ENCODE data around the gene ANLN.
"Not testable (repeated sequence)": the region's sequence is repeated elsewhere in the genome, so short reads cannot be mapped to it uniquely, and the experiment has no call there.

Gene ANLN

DNA sequence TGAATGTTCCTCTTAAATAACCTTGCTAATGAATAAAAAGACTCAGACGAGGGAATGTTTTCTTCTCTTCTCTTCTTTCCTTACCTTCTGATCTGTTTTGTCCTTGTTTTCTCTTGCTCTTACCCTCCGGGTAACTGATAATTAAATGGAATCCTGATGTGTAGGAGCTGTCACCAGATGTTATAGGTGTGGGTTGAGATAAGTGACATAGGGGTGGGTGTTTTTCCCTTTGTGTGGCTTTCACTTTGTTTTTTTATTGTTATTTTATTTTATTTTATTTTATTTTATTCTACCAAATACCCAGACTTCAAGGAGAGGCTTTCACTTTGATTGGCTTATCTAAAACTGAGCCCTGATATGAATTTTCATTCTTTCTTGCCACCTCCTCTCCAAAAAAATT is 25.5 kb downstream of the ANLN start:
- no peak for DNase-seq

DNA sequence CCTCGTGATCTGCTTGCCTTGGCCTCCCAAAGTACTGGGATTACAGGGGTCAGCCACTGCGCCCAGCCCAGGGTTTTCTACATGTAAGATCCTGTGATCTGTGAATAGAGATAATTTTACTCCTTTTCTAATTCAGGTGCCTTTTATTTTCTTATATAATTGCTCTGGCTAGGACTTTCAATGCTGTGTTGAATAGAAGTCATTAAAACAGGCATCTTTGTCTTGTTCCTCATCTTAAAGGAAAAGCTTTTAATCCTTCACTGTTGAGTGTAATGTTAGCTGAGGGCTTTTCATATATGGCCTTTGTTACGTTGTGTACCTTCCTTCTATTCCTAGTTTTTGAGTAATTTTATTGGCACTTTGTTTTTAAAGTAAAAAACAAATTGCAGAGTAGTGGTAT is 26.6 kb downstream of the ANLN start:
- no peak for DNase-seq

DNA sequence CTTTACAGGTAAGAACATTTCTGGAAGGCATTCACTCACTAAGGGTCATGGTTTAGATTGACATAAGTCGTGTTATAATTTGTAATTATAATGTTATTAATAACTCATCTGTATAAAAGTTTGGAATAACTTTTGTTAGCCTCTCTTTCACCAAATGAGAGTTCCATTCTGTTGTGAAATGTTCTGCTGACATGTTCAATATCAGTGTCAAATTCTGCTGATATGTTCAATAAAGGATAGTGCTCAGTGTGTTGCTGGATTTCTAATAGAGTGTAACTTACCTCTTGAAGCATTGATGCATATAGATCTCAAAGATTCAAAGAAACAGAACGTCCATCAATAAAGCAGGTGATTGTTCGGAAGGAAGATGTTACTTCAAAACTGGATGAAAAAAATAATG is 30.6 kb downstream of the ANLN start:
- no peak for DNase-seq

DNA sequence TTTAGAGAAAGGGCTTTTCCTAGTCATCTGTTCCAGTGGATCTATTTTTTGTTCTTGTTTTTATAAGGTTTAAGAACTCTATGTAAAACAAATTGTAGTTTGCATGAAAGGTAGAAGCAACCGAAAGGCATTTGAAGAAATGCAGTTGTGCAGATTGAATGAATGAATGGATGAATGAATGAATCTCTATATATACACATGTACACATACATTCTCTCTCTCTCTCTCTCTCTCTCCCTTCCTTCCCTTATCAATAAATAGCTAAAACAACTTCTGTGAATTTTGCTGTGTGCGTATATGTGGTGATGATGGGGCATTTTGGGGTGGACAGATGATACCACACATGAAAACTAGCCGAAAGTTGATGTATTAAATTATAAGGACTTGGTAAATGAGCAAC is 32.4 kb downstream of the ANLN start:
- no peak for DNase-seq

DNA sequence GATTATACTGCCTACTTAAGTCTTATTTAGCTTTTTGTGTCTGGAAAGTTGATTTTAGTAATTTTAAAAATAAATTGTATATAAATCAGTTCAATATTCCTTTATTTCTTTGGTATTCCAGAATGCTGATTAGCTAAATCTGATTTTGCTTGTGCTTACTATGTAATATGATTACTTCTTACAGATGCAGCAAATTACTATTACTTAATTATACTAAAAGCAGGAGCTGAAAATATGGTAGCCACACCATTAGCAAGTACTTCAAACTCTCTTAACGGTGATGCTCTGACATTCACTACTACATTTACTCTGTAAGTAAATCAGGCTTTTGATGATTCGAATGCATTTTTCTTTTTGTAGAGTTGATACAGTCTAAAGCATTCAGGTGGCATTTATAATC is 34.0 kb downstream of the ANLN start:
- DNase-seq: no peak

DNA sequence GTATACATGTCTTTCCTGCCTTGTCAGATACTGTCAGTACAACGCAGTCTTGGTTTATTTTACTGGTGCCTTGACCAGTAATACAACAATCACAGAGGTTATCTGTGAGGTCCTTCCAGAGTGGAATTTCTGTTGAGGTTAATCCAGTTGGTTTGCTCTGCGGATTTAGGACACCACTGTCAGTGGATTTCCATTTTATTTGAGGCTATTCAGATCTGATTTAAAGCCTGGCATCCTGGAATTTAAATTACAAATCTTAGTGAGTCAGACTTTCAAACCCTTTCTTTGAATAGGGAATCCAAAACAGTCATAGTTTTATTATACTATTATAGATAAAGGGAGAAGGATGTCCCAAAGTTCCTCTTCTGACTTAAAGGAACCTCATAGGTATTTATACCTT is 40.5 kb downstream of the ANLN start:
- DNase-seq: no peak

DNA sequence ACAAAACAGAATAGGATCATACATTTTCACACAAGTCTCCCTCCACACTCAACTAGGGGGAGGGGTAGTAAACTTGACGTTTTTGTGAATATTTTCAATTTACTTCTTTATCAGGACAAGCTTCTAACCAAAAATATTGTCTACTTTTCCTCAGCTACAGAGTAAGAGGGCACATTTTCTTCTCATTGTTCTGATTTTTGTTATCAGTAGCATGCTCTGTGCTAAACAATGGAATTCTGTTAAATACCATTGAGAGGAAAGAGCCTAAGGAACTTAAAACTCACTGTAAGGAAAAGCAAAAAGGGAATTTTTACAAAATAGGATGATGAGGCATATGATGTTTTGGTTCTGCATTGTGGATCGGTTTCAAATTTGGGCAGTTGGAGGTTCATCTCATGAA is 41.2 kb downstream of the ANLN start:
- DNase-seq: no peak

DNA sequence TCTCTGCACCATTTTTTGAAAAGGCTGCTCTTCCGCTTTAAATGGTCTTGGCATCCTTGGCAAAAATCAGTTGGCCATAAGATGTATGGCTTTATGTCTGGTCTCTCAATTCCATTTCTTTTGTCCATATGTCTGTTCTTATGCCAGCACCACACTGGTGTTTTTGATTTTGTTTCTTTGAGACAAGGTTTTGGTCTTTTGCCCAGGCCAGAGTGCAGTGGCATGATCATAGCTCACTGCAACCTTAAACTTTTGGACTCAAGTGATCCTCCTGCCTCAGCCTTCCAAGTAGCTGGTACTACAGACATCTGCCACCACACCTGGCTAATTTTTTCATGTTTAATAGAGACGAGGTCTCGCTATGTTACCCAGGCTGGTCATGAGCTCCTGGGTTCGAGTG is 48.5 kb downstream of the ANLN start:
- DNase-seq: no peak

DNA sequence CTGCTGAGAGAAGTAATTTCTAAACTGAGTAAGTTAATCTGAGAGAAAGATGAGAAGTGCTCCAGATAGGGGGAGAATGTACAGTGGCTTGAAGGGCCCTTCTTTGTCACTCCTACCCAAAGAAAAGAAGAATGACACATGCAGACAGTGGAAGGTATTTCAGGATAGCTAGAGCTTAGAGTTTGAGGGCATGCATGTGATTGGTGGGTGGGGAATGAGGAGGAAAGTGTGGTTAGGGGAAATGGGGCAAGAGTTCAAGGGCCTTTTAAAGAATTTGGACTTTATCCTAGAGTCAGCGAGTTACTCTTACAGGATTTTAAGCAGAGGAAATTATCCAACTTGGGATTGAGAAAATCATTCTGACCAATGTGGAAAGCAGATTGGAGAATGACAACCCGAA is 50.0 kb downstream of the ANLN start:
- no peak for DNase-seq

DNA sequence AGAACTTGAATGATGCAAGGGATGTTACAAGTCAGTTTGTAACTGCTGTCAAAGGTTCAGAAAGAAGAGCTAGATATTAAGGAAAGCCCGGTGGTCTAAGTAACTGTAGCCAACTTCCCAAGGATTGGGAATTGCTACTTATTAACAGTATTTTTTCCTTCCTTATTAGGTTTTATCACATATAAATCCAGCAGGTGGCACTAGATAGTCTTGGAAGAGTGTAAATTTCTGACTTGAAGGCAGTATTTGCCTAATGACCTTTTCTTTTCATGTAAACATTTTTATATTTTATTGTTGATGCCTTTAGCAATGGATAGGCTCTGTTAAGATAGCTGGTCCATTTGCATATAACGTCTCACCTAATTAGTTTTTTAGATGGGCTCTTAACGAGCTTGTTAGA is 51.2 kb downstream of the ANLN start:
- no peak for DNase-seq

DNA sequence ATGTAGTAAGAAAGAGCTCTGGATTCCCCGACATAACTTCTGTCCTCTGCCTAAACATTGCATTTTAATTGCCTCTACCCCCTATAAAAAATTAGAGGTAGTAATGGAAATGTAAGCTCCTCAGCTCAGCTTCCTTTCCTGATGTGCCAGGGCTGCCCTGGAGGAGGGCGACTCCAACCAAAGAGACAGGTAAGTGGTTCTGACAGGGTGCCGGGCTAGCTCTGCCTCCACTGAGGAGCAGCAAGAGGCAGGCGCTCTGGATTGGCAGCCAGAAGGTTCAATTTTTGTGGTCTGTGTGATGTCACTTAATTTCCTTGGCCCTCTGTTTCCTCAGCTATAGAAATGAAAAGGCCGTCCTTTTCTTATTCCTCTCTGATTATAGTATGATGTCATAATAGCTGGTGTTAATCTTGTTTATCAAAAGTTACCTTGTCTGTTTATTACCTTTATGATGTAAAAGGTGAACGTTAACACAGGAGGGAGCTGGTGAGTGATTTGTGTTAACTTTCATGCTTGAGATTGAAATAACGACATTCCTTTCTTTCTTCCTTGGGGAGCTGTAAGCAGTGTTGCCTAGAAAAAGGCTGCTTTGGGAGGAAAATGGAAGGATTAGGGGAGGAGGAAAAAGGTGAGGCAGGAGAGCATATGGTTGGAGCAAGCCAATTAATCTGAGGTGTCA is 51.8 kb downstream of the ANLN start:
- no peak for DNase-seq

DNA sequence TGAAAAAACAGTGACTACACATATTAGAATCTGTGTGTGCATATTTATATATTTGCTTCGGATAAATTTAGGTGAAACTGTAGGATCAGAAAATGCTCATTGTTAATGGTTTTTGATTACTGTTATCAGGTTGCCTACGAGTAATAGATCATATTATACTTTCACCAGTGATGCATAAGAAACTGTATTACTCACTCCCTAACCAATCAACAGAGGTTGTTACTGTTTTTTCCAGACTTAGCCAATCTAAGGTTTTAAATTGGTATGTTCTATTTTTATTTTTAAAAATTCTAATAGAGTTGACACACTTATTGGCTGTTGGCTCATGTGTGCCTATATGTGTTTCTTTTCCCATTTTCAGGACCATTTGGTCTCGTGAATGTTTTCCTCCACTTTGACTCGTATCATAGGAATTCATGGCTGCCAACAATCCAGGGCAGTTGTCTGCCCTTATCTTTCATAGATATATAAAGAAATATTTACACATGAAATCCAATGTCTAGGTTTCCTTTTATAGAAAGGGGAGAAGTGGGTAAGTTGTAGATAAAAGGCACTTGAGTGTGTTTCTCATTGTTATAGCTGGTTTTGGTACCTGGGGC is 59.2 kb downstream of the ANLN start:
- DNase-seq: no peak

DNA sequence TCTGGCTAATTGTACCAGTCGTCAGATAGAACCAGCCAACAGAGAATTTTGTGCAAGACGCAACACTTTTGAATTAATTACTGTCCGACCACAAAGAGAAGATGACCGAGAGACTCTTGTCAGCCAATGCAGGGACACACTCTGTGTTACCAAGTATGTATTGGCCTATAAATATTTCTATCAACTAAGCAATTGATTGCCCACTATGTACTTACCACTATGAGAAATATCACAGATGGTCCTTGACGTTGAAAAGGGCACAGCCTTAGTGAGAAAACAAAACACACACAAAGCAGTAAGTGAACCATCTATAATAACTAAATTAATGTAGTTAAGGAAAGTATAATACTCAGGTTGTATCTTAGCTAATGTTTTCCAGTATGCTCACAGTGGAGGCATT is 60.0 kb downstream of the ANLN start:
- DNase-seq: no peak

DNA sequence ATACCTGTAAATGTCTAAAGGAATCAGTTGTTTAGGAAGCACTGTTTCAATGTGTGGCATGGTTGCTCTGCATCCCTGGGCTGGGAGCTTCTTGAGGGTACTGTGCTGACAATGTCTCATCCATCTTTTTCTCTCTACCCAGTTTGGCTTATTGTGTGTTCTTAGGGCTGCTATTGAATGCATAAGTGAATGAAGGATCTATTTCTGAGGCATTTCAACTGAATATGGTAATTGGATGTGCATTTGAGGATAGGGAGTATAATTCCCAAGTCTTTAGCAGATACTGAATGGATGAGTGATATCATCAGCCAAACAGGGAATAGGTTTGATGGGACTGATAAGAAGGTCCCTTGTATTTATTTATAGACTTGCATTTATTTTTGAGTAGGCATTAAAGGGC is 64.1 kb downstream of the ANLN start:
- DNase-seq: no peak

DNA sequence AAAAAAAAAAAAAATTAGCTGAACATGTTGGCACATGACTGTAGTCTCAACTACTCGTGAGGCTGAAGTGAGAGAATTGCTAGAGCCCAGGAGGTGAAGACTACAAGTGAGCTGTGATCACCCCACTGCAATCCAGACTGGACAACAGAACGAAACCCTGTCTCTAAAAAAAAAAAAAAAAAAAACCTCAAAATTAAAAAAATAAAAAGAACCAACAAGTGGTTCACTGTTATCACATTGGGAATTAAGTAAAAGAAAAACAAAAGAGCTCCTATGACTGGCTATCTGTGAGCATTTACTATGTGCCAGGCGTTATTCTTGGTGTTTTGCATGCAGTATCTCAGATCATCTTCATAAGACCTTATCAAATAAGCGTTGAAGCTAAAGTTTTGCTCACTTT is 66.0 kb downstream of the ANLN start:
- DNase-seq: no peak

DNA sequence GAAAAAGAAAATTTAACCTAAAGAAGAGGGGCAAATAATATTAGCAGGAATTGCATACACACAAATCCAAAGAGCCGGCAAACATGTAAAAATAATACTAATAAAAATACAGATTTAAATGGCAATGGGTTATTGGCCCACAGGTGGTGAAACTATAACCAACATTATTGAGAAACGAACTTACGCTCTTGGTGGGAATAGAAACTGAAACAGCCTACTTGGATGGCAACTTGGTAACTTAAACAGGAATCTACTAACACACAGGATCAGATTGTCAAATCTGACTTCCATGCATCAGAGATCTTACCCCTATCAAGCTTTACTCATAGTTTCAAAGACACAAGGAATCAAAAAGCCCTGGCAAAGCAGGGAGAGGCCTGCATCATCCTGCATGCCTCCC is 66.5 kb downstream of the ANLN start:
- no peak for DNase-seq

DNA sequence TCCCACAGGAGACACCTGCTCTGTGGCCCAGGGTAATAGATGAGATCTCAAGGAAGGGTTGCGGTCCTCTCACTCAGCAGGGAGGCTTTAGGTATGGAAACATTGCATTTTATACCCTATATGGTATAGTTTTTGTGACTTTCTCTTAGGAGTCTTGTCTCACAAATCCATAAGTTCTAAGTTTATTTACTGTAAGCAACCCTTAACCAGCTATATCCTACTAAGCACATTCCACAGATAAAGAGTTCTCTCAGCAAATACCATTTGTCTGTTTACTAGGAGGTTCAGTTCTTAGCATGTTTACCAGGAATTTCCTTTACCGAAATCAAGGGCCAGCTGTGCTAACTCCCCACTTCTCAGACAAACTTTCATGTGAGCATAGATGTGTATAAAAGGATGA is 66.9 kb downstream of the ANLN start:
- no peak for DNase-seq

DNA sequence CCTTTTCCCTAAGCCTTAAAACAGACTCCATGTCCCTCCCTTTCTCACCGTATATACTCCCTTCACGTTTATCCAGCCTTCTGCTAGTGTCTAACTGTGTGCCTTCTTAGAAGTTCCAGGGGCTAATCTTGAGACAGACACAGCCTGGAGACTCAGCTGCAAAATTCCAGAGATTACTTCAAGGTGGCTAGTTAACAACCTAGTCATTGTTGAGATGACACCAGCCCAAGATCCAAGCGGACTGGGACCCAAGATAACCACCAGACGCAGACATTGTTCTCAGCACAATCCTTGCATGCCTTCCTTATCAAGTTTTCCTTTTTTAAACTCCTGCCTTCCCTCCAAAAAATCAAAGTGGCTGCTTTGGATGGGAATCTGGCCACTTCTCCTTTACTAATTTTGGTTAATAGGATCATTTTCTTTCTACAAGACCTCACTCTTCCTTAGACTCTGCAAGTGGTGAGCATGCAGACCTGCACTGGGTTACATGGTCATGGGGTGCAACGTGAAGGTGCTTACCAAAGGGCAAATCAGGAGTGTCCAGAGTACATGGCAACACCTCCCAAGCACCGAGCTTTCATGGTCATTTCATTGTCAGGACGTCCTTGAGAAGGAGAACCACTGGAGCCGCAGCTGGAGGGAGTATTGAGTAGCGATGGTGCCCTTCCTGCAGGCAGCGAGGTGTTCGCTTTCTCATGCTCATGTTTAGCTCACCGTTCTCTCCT is 69.7 kb downstream of the ANLN start:
- DNase-seq: no peak

DNA sequence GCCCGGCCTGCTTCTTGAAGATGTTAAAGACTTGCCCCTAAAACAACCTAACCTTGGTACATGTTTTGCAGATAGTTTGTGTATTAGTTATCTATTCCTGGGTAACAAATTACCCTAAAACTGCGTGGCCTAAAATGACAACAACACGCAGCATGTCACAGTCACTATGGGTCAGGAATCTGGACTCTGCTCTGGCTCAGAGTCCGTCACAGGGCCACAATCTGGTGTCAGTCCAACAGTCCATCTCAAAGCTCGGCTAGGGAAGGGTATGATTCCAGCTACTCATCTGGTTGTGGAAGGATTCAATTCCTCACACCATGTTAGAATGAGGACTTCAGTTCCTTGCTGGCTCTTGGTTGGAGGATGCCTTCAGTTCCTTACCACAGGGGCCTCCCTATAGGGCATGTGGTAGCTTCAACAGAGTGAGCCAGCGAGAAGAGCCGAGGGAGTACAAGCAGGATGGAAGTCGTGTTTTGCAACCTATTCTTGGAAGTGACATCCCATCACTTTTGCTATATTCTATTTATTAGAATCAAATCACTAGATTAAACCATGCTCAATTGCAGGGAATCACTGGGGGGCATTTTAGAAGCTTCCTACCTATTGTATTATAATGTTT is 71.3 kb downstream of the ANLN start:
- no peak for DNase-seq

DNA sequence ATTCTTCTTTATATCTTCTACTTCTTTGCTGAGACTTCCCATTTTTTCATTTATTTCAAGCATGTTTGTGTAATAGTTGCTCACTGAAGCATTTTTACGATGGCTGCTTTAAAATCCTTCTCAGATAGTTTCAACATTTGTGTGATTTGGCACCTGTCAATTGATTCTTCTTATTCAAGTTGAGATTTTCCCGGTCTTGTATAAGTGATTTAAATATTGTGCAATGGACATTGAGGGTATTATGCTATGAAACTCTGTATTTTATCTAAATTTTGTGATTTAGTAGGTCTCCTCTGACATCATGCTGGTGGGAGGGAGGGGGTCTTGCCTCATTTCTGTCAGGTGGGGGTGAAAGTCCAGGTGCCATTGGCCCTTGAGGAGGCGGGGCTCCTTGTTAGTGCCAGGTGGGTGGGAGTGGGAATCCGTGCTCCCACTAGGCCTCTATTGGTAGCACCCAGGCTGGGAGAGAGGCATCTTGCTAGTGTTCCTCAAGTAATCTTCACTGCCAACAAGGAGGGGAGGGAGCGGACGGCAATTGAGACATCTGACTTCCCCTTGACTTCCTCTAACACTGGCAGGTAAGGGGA is 73.0 kb downstream of the ANLN start:
- no peak for DNase-seq

DNA sequence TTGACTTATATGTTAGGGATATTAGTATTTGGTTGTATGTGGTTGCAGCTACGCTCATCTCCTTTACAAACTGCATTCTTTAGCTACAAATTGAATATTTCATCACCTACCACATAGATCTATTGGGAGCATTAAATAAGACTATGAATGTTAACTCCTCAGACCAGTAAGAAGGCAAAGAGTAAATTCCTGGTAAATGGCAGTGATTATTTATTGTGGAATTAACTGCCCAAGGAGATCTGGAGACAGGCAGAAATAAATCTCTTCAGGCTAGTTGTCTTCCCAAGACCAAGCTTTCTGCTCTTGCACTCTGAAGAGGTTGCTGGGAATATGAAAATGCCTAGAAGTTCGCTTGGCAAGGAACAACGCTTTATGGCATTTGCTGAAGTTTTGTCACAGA is 74.6 kb downstream of the ANLN start:
- DNase-seq: no peak

DNA sequence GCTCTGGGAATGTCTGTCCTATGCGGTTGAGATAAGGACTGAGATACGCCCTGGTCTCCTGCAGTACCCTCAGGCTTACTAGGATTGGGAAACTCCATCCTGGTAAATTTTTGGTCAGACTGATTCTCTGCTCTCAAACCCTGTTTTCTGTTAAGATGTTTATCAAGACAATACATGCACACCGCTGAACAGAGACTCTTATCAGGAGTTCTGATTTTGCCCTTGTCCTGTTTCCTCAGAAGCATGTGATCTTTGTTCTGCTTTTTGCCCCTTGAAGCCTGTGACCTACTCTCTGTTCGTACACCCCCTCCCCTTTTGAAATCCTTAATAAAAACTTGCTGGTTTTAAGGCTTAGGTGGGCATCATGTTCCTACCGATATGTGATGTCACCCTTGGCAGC is 76.3 kb downstream of the ANLN start:
- DNase-seq: not testable (repeated sequence)

DNA sequence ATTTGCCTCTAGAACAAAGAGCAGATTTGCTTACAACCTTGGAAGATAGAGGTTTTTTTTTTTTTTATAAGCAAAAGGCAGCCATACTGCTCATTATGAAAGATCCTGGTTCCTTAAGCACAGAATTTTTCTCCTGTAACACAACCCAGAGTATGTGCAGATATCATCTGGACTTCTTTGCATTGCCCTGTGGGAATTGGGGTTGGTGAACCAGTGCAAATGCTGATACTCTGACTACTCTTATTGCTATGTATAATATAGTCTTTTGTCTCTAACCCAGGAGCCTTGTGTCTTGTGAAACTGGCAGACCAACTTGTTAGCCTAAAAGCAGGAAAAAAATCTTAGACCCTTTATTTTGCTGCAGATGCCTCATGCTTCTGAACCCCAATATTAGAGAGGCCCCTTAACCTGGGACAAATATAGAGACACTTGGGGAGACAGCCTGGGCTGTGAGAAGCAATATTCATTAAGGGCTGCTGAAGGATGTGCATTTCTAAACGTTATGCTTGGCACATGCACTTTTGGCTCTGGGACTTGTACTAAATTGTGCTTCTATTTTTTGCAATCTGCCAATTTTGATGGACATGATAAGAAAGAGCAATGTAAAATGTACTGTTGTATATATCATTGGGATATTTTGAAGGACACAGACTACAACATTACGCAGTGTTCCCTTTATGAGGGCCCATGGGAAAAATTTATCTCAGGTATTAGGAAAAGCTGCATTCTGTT is 78.9 kb downstream of the ANLN start:
- DNase-seq: no peak
